KMS-11 (cell line): ENCODE measurements around the gene BAK1.
A peak's percentile ranks its signal among the peaks of the same experiment; 100 is the strongest.

ENCODE experiments used
- H2AFZ ChIP-seq: fragments of 200-600 bp; sonication (generic); 2 replicates; pipeline ENCODE4 v1.6.1; 2016; ENCODE audit warnings: antibody characterized with exemption, mixed run types, low read depth
- H3K27ac ChIP-seq: fragments of 200-600 bp; sonication (generic); 2 replicates; pipeline ENCODE4 v1.6.1; 2016; ENCODE audit warnings: mild to moderate bottlenecking, mixed run types
- H3K27me3 ChIP-seq: fragments of 200-600 bp; sonication (generic); 2 replicates; pipeline ENCODE4 v1.6.1; 2017; ENCODE audit warnings: mild to moderate bottlenecking, low read depth, mixed run types, moderate library complexity; ENCODE audit not compliant: insufficient read depth
- H3K36me3 ChIP-seq: fragments of 200-600 bp; sonication (generic); 2 replicates; pipeline ENCODE4 v1.6.1; 2017; ENCODE audit warnings: mild to moderate bottlenecking, mixed run types; ENCODE audit not compliant: insufficient read depth
- H3K4me1 ChIP-seq: fragments of 200-600 bp; sonication (generic); 2 replicates; pipeline ENCODE4 v1.6.1; 2016; ENCODE audit warnings: mild to moderate bottlenecking, low read depth, mixed run types; ENCODE audit not compliant: poor library complexity, severe bottlenecking
- H3K4me2 ChIP-seq: fragments of 200-600 bp; sonication (generic); 2 replicates; pipeline ENCODE4 v1.7.0; 2016; ENCODE audit warnings: mild to moderate bottlenecking, mixed run types
- H3K4me3 ChIP-seq: fragments of 200-600 bp; sonication (generic); IDR thresholded peaks from 2 replicates; pipeline ENCODE4 v1.6.1; 2017; ENCODE audit warnings: low read depth, low read length, mixed read lengths; ENCODE audit not compliant: insufficient read depth
- H3K79me2 ChIP-seq: fragments of 200-600 bp; sonication (generic); 2 replicates; pipeline ENCODE4 v1.6.1; 2016; ENCODE audit warnings: low read depth, mixed run types; ENCODE audit not compliant: insufficient read depth
- H3K9ac ChIP-seq: fragments of 200-600 bp; sonication (generic); 2 replicates; pipeline ENCODE4 v1.6.1; 2016; ENCODE audit warnings: mild to moderate bottlenecking, mixed run types
- H4K20me1 ChIP-seq: fragments of 200-600 bp; sonication (generic); 2 replicates; pipeline ENCODE4 v1.6.1; 2016; ENCODE audit warnings: mild to moderate bottlenecking, mixed run types; ENCODE audit not compliant: insufficient read depth
- TF ChIP-seq, protein P1 (sequence below): fragments of 200-600 bp; sonication (generic); conservative IDR thresholded peaks from 2 replicates; pipeline ENCODE4 v1.6.1; 2017; ENCODE audit warnings: low read depth, mild to moderate bottlenecking, antibody characterized with exemption, low read length, moderate library complexity, mixed read lengths

The BAK1 gene

DNA sequence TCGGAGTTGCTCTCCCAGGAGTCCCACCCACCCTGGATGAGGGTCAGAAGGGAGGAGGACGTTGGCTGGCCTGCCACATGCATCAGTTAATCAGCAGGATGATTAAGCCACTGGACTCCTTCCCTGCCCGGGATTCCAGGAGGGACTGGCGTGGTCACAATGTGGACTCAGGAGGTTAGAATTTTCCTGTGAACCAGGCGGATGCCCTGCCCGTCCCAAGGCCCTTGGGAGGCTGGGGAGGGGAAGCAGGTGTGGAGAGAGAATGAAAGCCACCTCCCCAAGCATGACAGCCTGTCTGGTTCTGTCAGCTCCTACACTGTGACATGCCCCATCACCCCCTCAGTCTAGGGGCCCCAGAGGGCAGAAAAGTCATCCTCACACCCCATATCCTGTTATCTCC, 29.5 kb upstream of the BAK1 start:
- Histone ChIP-seq H3K79me2 (no peaks in the 10 kb centered on the region), H3K36me3 (no peaks in the 10 kb centered on the region), H2AFZ (no peak overlapping the region), H3K4me1 (peaks cover 7% of the 10 kb centered on the region), H3K9ac (no peak overlapping the region), H3K27ac (no peak overlapping the region), H3K27me3 (no peaks in the 10 kb centered on the region), H4K20me1 (no peaks in the 10 kb centered on the region), H3K4me3 (no peak overlapping the region), H3K4me2 (no peak overlapping the region)
- TF ChIP-seq, protein P1, sequence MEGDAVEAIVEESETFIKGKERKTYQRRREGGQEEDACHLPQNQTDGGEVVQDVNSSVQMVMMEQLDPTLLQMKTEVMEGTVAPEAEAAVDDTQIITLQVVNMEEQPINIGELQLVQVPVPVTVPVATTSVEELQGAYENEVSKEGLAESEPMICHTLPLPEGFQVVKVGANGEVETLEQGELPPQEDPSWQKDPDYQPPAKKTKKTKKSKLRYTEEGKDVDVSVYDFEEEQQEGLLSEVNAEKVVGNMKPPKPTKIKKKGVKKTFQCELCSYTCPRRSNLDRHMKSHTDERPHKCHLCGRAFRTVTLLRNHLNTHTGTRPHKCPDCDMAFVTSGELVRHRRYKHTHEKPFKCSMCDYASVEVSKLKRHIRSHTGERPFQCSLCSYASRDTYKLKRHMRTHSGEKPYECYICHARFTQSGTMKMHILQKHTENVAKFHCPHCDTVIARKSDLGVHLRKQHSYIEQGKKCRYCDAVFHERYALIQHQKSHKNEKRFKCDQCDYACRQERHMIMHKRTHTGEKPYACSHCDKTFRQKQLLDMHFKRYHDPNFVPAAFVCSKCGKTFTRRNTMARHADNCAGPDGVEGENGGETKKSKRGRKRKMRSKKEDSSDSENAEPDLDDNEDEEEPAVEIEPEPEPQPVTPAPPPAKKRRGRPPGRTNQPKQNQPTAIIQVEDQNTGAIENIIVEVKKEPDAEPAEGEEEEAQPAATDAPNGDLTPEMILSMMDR, result no peak

DNA sequence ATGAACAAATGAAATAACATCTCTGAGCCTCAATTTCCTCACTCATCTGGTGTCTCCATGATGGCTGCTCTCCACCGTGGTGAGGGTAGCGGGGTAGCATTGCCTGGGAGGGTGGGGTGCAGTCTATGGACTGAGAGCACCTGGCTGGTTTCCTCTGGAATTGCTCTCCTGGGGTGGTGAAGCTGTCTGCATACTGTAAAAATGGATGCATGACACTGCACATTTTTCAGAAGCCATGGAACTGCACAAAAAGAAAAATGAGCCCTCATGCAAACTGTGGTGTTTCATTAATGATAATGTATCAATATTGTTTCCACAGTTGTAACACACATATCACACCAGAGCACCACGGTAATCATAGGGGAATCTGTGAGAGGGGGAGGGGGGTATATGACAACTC, 28.9 kb upstream of the BAK1 start:
- no peaks in the 10 kb centered on the region for H3K27me3 ChIP-seq
- H3K27ac ChIP-seq, result no peak overlapping the region
- no peak overlapping the region for H3K9ac ChIP-seq
- H3K36me3 ChIP-seq, result no peaks in the 10 kb centered on the region
- no peak overlapping the region; the same call in 1 of the 2 replicates for H2AFZ ChIP-seq
- H3K4me3 ChIP-seq, result no peak overlapping the region
- peaks cover 7% of the 10 kb centered on the region for H3K4me1 ChIP-seq
- no peaks in the 10 kb centered on the region for H4K20me1 ChIP-seq
- H3K79me2 ChIP-seq, result no peaks in the 10 kb centered on the region
- TF ChIP-seq, protein P1, result no peak
- H3K4me2 ChIP-seq, result no peak overlapping the region

DNA sequence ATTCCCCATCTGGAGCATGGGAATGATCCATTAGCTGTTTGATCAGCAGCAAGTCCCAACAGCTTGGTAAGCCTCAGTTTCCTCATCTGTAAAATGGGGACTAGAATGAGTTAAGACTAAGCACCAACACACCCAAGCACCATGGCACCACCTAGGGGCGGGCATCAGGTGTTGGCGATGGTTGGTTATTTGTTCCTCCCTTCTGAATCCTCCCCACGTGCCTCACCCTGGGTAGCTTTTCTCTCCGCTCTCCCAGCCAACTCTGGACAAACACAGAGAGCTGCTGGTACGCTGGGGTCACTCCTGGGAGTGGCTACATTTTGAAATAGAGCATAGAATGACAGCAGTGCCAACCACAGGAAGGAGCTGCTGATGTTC, 27.7 kb upstream of the BAK1 start:
- Histone ChIP-seq H2AFZ (0 out of 2 replicates have a peak overlapping the region, but pooled peaks have one; percentile 8), H3K4me2 (no peak overlapping the region), H3K4me3 (no peak overlapping the region), H4K20me1 (no peaks in the 10 kb centered on the region), H3K4me1 (peaks cover 7% of the 10 kb centered on the region), H3K27me3 (no peaks in the 10 kb centered on the region), H3K36me3 (no peaks in the 10 kb centered on the region), H3K9ac (no peak overlapping the region), H3K79me2 (no peaks in the 10 kb centered on the region), H3K27ac (no peak overlapping the region)
- TF ChIP-seq, protein P1, result peak; percentile 52

DNA sequence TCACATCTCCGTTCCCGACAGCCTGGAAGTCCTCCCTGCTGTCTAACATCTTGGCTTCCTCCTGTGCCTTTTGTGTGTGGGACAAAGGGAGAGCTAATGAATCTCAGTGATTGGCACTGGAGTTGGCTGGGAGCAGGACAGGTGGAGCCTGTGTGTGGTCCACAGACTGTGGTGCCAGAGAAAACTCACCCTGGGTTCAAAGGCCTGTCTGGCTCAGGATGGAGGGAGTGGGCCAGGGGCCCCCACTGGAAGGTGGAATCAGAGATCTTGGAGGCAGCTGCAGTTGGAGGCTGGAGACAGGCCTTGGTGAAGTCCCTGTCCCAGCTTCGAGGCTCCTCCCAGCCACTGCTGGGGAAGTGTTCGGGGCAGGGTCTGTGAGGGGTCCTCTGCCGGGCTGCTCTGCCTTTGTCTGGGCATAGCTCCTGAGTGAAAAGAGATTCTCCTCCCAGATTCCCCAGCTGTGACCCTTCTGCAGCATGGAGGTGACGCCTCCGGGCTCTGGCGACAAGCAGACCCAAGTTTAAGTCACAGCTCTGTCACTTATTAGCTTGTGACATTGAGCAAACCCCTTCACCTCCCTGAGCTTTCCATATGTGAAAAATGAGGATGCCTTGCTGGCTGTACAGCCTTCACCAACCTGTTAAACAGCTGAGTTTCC, 27.2 kb upstream of the BAK1 start:
- Histone ChIP-seq H3K4me1 (peaks cover 7% of the 10 kb centered on the region), H3K36me3 (no peaks in the 10 kb centered on the region), H3K27ac (no peak overlapping the region), H3K4me3 (no peak overlapping the region), H3K9ac (no peak overlapping the region), H3K79me2 (no peaks in the 10 kb centered on the region), H3K27me3 (no peaks in the 10 kb centered on the region), H3K4me2 (no peak overlapping the region), H4K20me1 (no peaks in the 10 kb centered on the region), H2AFZ (no peak overlapping the region)
- TF ChIP-seq, protein P1, result no peak
